Adrenal gland (tissue), 5 donors: ENCODE measurements around the gene EDNRA.

Experiments
- CTCF ChIP-seq, 6 experiments: fragments of 450-650 bp in 4 of 6; fragments of 200-600 bp in 2 of 6; sonication (generic) in 1 of 6; IDR thresholded peaks; 1 replicate in 5 of 6; 2 replicates in 1 of 6; pipeline versions ENCODE4 v1.5.1 to v1.8.0; 2016 to 2021; ENCODE audit warnings: antibody characterized with exemption in 6 of 6, mild to moderate bottlenecking in 2 of 6, moderate library complexity in 1 of 6
- POLR2A ChIP-seq, 2 donors: fragments of 450-650 bp; IDR thresholded peaks; one replicate each; pipeline ENCODE4 v1.6.1; 2017; ENCODE audit warnings: antibody characterized with exemption in 2 of 2, mild to moderate bottlenecking in 2 of 2, moderate library complexity in 1 of 2
- donor health status: DM: no; HTN: no; CAD: no.

- TF ChIP-seq CTCF (IDR thresholded peaks at IDR 0.05): no peak
- no peak for TF ChIP-seq POLR2A (IDR thresholded peaks at IDR 0.05)
Observed at GRCh38 chr4:147479786-147480185, 1.1 kb upstream of the EDNRA start.
